Chondrocyte (in vitro differentiated cells): ENCODE measurements around the gene RPS4Y2. TPM values are rescaled to one million over a fixed set of nuclear protein-coding genes. Genes with fewer than 3 reads are reported as not detected.

ENCODE experiments used
- DNase-seq: peaks from one replicate; pipeline ENCODE4 v3.0.0; 2021; ENCODE audit warnings: mixed read lengths, low spot score
- H3K27ac Mint-ChIP-seq: one replicate; pipeline ENCODE4 v1.8.0; 2021; ENCODE audit warnings: mild to moderate bottlenecking, moderate library complexity, mixed read lengths; ENCODE audit not compliant: unreplicated experiment
- H3K27me3 Mint-ChIP-seq: 2 replicates; pipeline ENCODE4 v1.8.0; 2021; ENCODE audit warnings: low read depth, mixed read lengths
- H3K36me3 Mint-ChIP-seq: 2 replicates; pipeline ENCODE4 v1.8.0; 2021; ENCODE audit warnings: low read depth, mixed read lengths
- H3K4me1 Mint-ChIP-seq: 2 replicates; pipeline ENCODE4 v1.8.0; 2021; ENCODE audit warnings: low read depth, mild to moderate bottlenecking, mixed read lengths
- H3K4me3 Mint-ChIP-seq: one replicate; pipeline ENCODE4 v1.8.0; 2021; ENCODE audit warnings: mild to moderate bottlenecking, moderate library complexity, mixed read lengths; ENCODE audit not compliant: unreplicated experiment
- H3K9me3 Mint-ChIP-seq: 2 replicates; pipeline ENCODE4 v1.8.0; 2021; ENCODE audit warnings: low read depth, mixed read lengths
- CTCF ChIP-seq: fragments of 200-600 bp; sonication (generic); IDR thresholded peaks from 2 replicates; pipeline ENCODE4 v1.5.0; 2021; ENCODE audit warnings: antibody characterized with exemption, mild to moderate bottlenecking, moderate library complexity
- long read RNA-seq: library from polyadenylated mRNA; stranded (forward); transcript quantifications from one replicate; pipeline ENCODE4 v2.0.0, GENCODE V29; 2021
- total RNA-seq: library from RNA; stranded (reverse); gene quantifications from 3 replicates; pipeline ENCODE4 v1.2.1, GENCODE V29; 2021

RPS4Y2 gene
- not detected in 3 replicates for total RNA-seq
- long read RNA-seq, result 0 reads

- H3K4me1 Mint-ChIP-seq, result no peaks in the 10 kb centered on the region
- H3K9me3 Mint-ChIP-seq, result no peaks in the 10 kb centered on the region
- no peaks in the 10 kb centered on the region for H3K27me3 Mint-ChIP-seq
- H3K27ac Mint-ChIP-seq, result no peak within 1 kb of the TSS
- no peak for TF ChIP-seq CTCF
- DNase-seq, result no peak
- no peaks in the 10 kb centered on the region for H3K36me3 Mint-ChIP-seq
- no peak within 1 kb of the TSS for H3K4me3 Mint-ChIP-seq
These were observed at the start of gene RPS4Y2 for GRCh38 chrY:20755808-20756207. RPS4Y2 (plus strand) TSS chrY:20756108; CDS start chrY:20756164, 56 bp downstream.

GRCh38 chrY:20714391-20714790 is 41.5 kb upstream of the RPS4Y2 start:
- Mint-ChIP-seq H3K4me3 (no peak overlapping the region), H3K9me3 (no peaks in the 10 kb centered on the region), H3K27ac (no peak overlapping the region), H3K36me3 (no peaks in the 10 kb centered on the region), H3K4me1 (no peaks in the 10 kb centered on the region), H3K27me3 (no peaks in the 10 kb centered on the region)
- TF ChIP-seq CTCF, result no peak
- no peak for DNase-seq

- Mint-ChIP-seq H3K4me3 (no peak overlapping the region), H3K9me3 (no peaks in the 10 kb centered on the region), H3K27ac (no peak overlapping the region)
These were observed 29.6 kb upstream of the RPS4Y2 start for GRCh38 chrY:20726184-20726907.

GRCh38 chrY:20735200-20735599 is 20.7 kb upstream of the RPS4Y2 start:
- H3K27me3 Mint-ChIP-seq, result no peaks in the 10 kb centered on the region
- no peaks in the 10 kb centered on the region for H3K36me3 Mint-ChIP-seq
- no peak overlapping the region for H3K27ac Mint-ChIP-seq
- H3K4me1 Mint-ChIP-seq, result no peaks in the 10 kb centered on the region
- no peak for TF ChIP-seq CTCF
- no peak for DNase-seq
- H3K4me3 Mint-ChIP-seq, result no peak overlapping the region
- H3K9me3 Mint-ChIP-seq, result no peaks in the 10 kb centered on the region

More at GRCh38 chrY:20726184-20726907, 29.6 kb upstream of the RPS4Y2 start:
- Mint-ChIP-seq H3K4me1 (no peaks in the 10 kb centered on the region), H3K27me3 (no peaks in the 10 kb centered on the region), H3K36me3 (no peaks in the 10 kb centered on the region)
- TF ChIP-seq CTCF, result no peak
- DNase-seq, result no peak

- H3K4me3 Mint-ChIP-seq, result no peak overlapping the region
- H3K36me3 Mint-ChIP-seq, result no peaks in the 10 kb centered on the region
- no peaks in the 10 kb centered on the region for H3K9me3 Mint-ChIP-seq
- H3K4me1 Mint-ChIP-seq, result no peaks in the 10 kb centered on the region
- no peaks in the 10 kb centered on the region for H3K27me3 Mint-ChIP-seq
- TF ChIP-seq CTCF, result no peak
- no peak overlapping the region for H3K27ac Mint-ChIP-seq
- DNase-seq, result no peak
These were observed 16.1 kb upstream of the RPS4Y2 start for GRCh38 chrY:20739806-20740205.
